ENCODE data around the gene LRCH4.
A peak's percentile ranks its signal among the peaks of the same experiment; 100 is the strongest.

Gene LRCH4

GRCh38 chr7:100583132-100584053 is 2.5 kb downstream of the LRCH4 start:
- FAIRE-seq, result no peak

GRCh38 chr7:100582650-100583049 is 3.3 kb downstream of the LRCH4 start:
- FAIRE-seq, result no peak
- no peak for DNase-seq (ENCODE audit: insufficient read length, low spot score)

More at GRCh38 chr7:100583132-100584053, 2.5 kb downstream of the LRCH4 start:
- DNase-seq (ENCODE audit: insufficient read length, low spot score), result no peak

GRCh38 chr7:100582041-100582579 is 3.8 kb downstream of the LRCH4 start:
- no peak for FAIRE-seq

GRCh38 chr7:100580466-100581283 is 5.3 kb downstream of the LRCH4 start:
- peak; percentile 94 for FAIRE-seq
- DNase-seq (ENCODE audit: insufficient read length, low spot score), result no peak

More at GRCh38 chr7:100582041-100582579, 3.8 kb downstream of the LRCH4 start:
- DNase-seq (ENCODE audit: insufficient read length, low spot score), result no peak

- DNase-seq (ENCODE audit: insufficient read length, low spot score) (no peak), FAIRE-seq (no peak)
Measured at GRCh38 chr7:100578246-100579183, 7.4 kb downstream of the LRCH4 start.

DNA sequence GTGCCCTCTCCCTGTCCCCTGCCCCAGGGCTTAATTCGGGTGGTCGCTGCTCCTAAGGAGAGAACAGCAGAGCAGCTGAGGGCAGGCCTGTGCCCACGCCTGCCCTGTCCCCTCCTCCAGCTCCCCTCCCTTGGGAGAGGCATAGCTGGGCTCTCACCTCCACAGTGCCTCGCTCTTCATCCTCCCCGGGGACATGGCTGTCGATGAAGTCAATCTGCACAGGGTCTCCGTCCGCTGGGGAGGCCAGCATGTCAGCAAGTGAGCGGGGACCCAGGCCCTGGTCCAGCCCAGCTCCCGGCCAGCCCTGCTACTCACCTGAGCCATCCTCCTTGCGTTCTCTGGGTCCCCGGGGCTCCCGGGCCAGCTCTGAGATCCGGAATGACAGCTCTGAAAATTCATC is 8.4 kb downstream of the LRCH4 start:
- FAIRE-seq, result no peak
- no peak for DNase-seq (ENCODE audit: insufficient read length, low spot score)

DNA sequence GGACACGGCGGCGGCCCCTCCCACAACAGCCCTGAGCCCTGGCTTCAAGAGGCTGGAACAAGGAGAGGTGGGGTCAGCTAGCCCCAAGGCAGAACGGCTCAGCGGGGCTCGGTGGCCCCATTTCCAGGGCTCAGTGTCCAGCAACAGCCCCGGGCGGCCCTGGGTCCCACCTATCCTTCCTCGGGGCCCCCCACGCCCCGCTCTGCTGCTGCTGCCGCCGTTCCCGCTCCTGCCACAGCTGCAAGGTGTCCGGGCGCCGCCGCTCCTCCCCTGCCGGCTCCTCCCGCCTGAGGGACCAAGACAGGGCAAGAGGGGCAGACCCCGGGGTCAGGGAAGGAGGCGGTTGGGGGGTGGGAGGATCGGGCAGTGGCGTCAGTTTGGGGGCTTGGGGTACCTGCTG is 8.8 kb downstream of the LRCH4 start:
- FAIRE-seq, result no peak
- no peak for DNase-seq (ENCODE audit: insufficient read length, low spot score)

GRCh38 chr7:100576384-100576993 is 9.4 kb downstream of the LRCH4 start:
- FAIRE-seq (no peak), DNase-seq (ENCODE audit: insufficient read length, low spot score) (no peak)

GRCh38 chr7:100575746-100576383 is 10.1 kb downstream of the LRCH4 start:
- FAIRE-seq, result no peak
- DNase-seq (ENCODE audit: insufficient read length, low spot score), result no peak

GRCh38 chr7:100575206-100575631 is 10.7 kb downstream of the LRCH4 start:
- DNase-seq (ENCODE audit: insufficient read length, low spot score), result no peak
- FAIRE-seq, result no peak

- DNase-seq (ENCODE audit: insufficient read length, low spot score), result no peak
- FAIRE-seq, result no peak
Measured at GRCh38 chr7:100574362-100575205, 11.3 kb downstream of the LRCH4 start.

GRCh38 chr7:100573691-100574361 is 12.1 kb downstream of the LRCH4 start, which contains the start of gene SAP25:
Gene SAP25, minus strand, starts transcription at chr7:100573900. Its CDS starts 158 bp downstream, at chr7:100573742.
- DNase-seq (ENCODE audit: insufficient read length, low spot score) (no peak), FAIRE-seq (no peak)

- FAIRE-seq, result no peak
Measured at GRCh38 chr7:100572949-100573675, 12.8 kb downstream of the LRCH4 start.

DNA sequence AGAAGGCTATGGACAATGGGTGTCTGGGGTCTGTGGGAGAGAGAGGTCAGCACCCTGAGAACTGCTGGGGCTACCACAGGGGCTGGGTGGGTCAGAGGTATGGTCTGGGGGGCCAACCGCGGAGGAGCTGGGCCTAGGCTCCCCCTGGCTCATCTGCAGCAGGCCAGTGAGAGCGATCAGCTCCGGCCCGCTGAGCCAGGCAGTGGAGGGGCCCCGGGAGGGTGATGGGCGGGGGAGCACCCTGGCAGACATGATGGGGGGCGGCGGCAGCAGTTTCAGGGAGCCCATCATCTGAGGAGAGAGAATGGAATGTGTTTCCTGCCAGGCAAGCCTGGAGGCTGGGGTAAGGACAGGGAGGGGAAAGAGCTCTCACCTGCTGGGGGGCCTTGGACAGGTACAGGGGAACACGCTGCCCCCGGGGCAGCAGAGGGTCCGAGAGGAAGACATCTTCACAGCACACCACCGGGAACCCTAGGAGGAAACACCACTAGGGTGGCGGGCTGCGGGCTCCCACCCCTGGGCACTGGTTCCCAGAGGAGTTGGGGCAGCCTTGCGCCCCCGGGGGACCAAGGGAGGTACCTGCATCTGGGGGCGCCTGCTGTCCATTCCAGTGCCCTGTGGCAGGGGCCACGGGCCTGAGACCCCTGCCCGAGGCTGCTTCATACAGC is 13.5 kb downstream of the LRCH4 start:
- FAIRE-seq (no peak), DNase-seq (ENCODE audit: insufficient read length, low spot score) (no peak)

More at GRCh38 chr7:100572949-100573675, 12.8 kb downstream of the LRCH4 start:
- DNase-seq (ENCODE audit: insufficient read length, low spot score), result no peak

DNA sequence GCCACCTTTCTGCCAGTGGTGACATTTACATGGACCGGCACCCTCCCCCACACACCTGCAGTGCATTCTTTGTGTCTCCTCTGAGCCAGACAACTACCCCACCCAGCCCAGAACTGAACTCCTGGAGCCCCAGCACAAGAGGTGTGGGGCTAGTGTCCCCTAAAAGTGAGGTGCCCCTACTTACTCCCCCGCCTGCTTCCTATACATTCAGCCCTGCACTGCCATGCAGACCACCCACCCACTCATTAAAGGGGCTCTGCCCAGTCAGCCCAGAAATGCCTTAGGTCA is 14.2 kb downstream of the LRCH4 start:
- DNase-seq (ENCODE audit: insufficient read length, low spot score) (no peak), FAIRE-seq (no peak)

- no peak for FAIRE-seq
- DNase-seq (ENCODE audit: insufficient read length, low spot score), result no peak
Measured at GRCh38 chr7:100570954-100571828, 14.7 kb downstream of the LRCH4 start.

Measured in HTR-8/SVneo (cell line).